IMR-90 (cell line): ENCODE results near the gene YIPF3. TPM values are rescaled to one million over a fixed set of nuclear protein-coding genes. Genes with fewer than 3 reads are reported as not detected.

ENCODE experiments used
- ATAC-seq: fragments of 200-7000 bp; cut with Tn5 transposase; 2 replicates; pipeline ENCODE4 v1.9.1; 2020; ENCODE audit warnings: low read depth, mild to moderate bottlenecking, moderate library complexity
- BruUV-seq: library from RNA; stranded (reverse); fragments of 400-500 nt; replicated peaks from 2 replicates; lab custom pipeline; 2021; lab: Mats Ljungman, UMichigan
- CTCF ChIA-PET: fragments of 300-600 bp; formaldehyde crosslinking; extraction: SDS; loops from one replicate; lab custom pipeline; 2021; ENCODE audit warnings: antibody characterized with exemption; lab: Yijun Ruan, JAX
- POLR2A ChIA-PET: fragments of 300-600 bp; sonication (Branson Sonifier 250); formaldehyde crosslinking; loops from one replicate; lab custom pipeline; 2022; ENCODE audit warnings: antibody characterized with exemption; ENCODE audit not compliant: unreplicated experiment; lab: Charles Lee
- DNase-seq: peaks from one replicate; pipeline ENCODE4 v3.0.0; 2013
- H2AFZ ChIP-seq: replicated peaks from 2 replicates; pipeline ENCODE3; 2013; ENCODE audit warnings: low read length, mild to moderate bottlenecking; ENCODE audit not compliant: poor library complexity
- H2AK5ac ChIP-seq: 2 replicates; pipeline ENCODE4 v1.6.1; 2013; ENCODE audit warnings: low read depth, low read length, inconsistent platforms
- H2AK9ac ChIP-seq: replicated peaks from 2 replicates; pipeline ENCODE3; 2013; ENCODE audit warnings: mild to moderate bottlenecking, low read depth, low read length, moderate library complexity; ENCODE audit not compliant: poor library complexity
- H2BK120ac ChIP-seq: 2 replicates; pipeline ENCODE4 v1.6.1; 2013; ENCODE audit warnings: low read depth, low read length, inconsistent platforms
- H2BK15ac ChIP-seq: 3 replicates; pipeline ENCODE4 v1.6.1; 2013; ENCODE audit warnings: low read depth, low read length, inconsistent platforms
- H2BK20ac ChIP-seq: 2 replicates; pipeline ENCODE4 v1.6.1; 2013; ENCODE audit warnings: low read depth, mild to moderate bottlenecking, inconsistent platforms, low read length, moderate library complexity
- H2BK5ac ChIP-seq: 2 replicates; pipeline ENCODE4 v1.6.1; 2013; ENCODE audit warnings: mild to moderate bottlenecking, low read depth, low read length, inconsistent platforms; ENCODE audit not compliant: poor library complexity, severe bottlenecking
- H3K14ac ChIP-seq: replicated peaks from 2 replicates; pipeline ENCODE4 v1.6.1; 2013; ENCODE audit warnings: low read depth, low read length, inconsistent platforms
- H3K18ac ChIP-seq: 2 replicates; pipeline ENCODE4 v1.6.1; 2013; ENCODE audit warnings: low read depth, low read length, control low read depth
- H3K23ac ChIP-seq: 2 replicates; pipeline ENCODE4 v1.6.1; 2013; ENCODE audit warnings: low read depth, low read length, inconsistent platforms
- H3K27ac ChIP-seq: 2 replicates; pipeline ENCODE4 v1.5.1; 2013; ENCODE audit warnings: mild to moderate bottlenecking, control low read depth, low read length; ENCODE audit not compliant: insufficient read depth
- H3K27me3 ChIP-seq: 2 replicates; pipeline ENCODE4 v1.6.1; 2013; ENCODE audit warnings: low read length; ENCODE audit not compliant: control insufficient read depth, insufficient read depth
- H3K36me3 ChIP-seq: 2 replicates; pipeline ENCODE4 v1.6.1; 2013; ENCODE audit warnings: low read length, mixed read lengths; ENCODE audit not compliant: control insufficient read depth, insufficient read depth
- H3K4ac ChIP-seq: 2 replicates; pipeline ENCODE4 v1.6.1; 2013; ENCODE audit warnings: low read depth, low read length, inconsistent platforms
- H3K4me1 ChIP-seq: 2 replicates; pipeline ENCODE4 v1.6.1; 2013; ENCODE audit warnings: low read length, mixed read lengths; ENCODE audit not compliant: control insufficient read depth, insufficient read depth
- H3K4me2 ChIP-seq: 2 replicates; pipeline ENCODE4 v1.6.1; 2013; ENCODE audit warnings: low read depth, mild to moderate bottlenecking, control low read depth, low read length, moderate library complexity
- H3K4me3 ChIP-seq: 2 replicates; pipeline ENCODE4 v1.5.1; 2013; ENCODE audit warnings: low read depth, mild to moderate bottlenecking, control low read depth, low read length, moderate library complexity; ENCODE audit not compliant: insufficient read depth
- H3K56ac ChIP-seq: 2 replicates; pipeline ENCODE4 v1.6.1; 2013; ENCODE audit warnings: low read length, inconsistent platforms; ENCODE audit not compliant: insufficient read depth; ENCODE audit errors: extremely low read depth
- H3K79me1 ChIP-seq, 2 experiments: 2 replicates each; pipeline ENCODE4 v1.6.1; 2013; ENCODE audit warnings: low read length in 2 of 2, inconsistent platforms in 1 of 2, low read depth in 1 of 2
- H3K9ac ChIP-seq: 2 replicates; pipeline ENCODE4 v1.6.1; 2013; ENCODE audit warnings: low read depth, low read length, control low read depth
- H3K9me1 ChIP-seq: 2 replicates; pipeline ENCODE4 v1.6.1; 2013; ENCODE audit warnings: low read length, inconsistent platforms; ENCODE audit not compliant: insufficient read depth
- H3K9me3 ChIP-seq: 2 replicates; pipeline ENCODE4 v1.6.1; 2013; ENCODE audit warnings: low read length; ENCODE audit not compliant: control insufficient read depth, insufficient read depth
- H4K20me1 ChIP-seq: 2 replicates; pipeline ENCODE4 v1.6.1; 2013; ENCODE audit warnings: low read length, inconsistent platforms; ENCODE audit not compliant: insufficient read depth
- H4K5ac ChIP-seq: 2 replicates; pipeline ENCODE4 v1.6.1; 2013; ENCODE audit warnings: mild to moderate bottlenecking, low read depth, low read length, control low read depth
- H4K8ac ChIP-seq, 2 experiments: 2 replicates each; pipeline ENCODE4 v1.6.1; 2013; ENCODE audit warnings: low read depth in 2 of 2, low read length in 2 of 2, control low read depth in 1 of 2, inconsistent platforms in 1 of 2
- H4K91ac ChIP-seq: 2 replicates; pipeline ENCODE4 v1.6.1; 2013; ENCODE audit warnings: low read depth, low read length, inconsistent platforms; ENCODE audit not compliant: insufficient read depth
- BHLHE40 ChIP-seq: fragments of 150-350 bp; IDR thresholded peaks from 2 replicates; pipeline ENCODE4 v1.6.1; 2016; ENCODE audit warnings: mild to moderate bottlenecking, low read depth, low read length
- CEBPB ChIP-seq: IDR thresholded peaks from 2 replicates; pipeline ENCODE4 v1.6.1; 2012; ENCODE audit warnings: low read depth, low read length, improper control_type of control experiment
- CHD1 ChIP-seq: IDR thresholded peaks from 2 replicates; pipeline ENCODE4 v1.6.1; 2012; ENCODE audit warnings: low read depth, low read length, improper control_type of control experiment
- FOS ChIP-seq: fragments of 150-350 bp; IDR thresholded peaks from 2 replicates; pipeline ENCODE4 v1.6.1; 2016; ENCODE audit warnings: low read depth, low read length
- MAFK ChIP-seq: IDR thresholded peaks from 2 replicates; pipeline ENCODE4 v1.6.1; 2012; ENCODE audit warnings: low read depth, low read length, improper control_type of control experiment
- MAZ ChIP-seq: IDR thresholded peaks from 2 replicates; pipeline ENCODE4 v1.6.1; 2012; ENCODE audit warnings: low read depth, mild to moderate bottlenecking, low read length, improper control_type of control experiment, moderate library complexity, borderline replicate concordance
- MXI1 ChIP-seq: IDR thresholded peaks from 2 replicates; pipeline ENCODE4 v1.6.1; 2012; ENCODE audit warnings: low read depth, mild to moderate bottlenecking, low read length, moderate library complexity, borderline replicate concordance
- NFE2L2 ChIP-seq: fragments of 150-350 bp; IDR thresholded peaks from 2 replicates; pipeline ENCODE4 v1.6.1; 2016; ENCODE audit warnings: low read depth, mild to moderate bottlenecking, low read length
- POLR2A ChIP-seq: IDR thresholded peaks from 2 replicates; pipeline ENCODE4 v1.6.1; 2012; ENCODE audit warnings: mild to moderate bottlenecking, low read depth, low read length
- RAD21 ChIP-seq: IDR thresholded peaks from 2 replicates; pipeline ENCODE4 v1.6.1; 2012; ENCODE audit warnings: low read length, improper control_type of control experiment
- RCOR1 ChIP-seq: IDR thresholded peaks from 2 replicates; pipeline ENCODE4 v1.6.1; 2012; ENCODE audit warnings: mild to moderate bottlenecking, low read length, improper control_type of control experiment; ENCODE audit not compliant: insufficient replicate concordance
- RFX5 ChIP-seq: IDR thresholded peaks from 2 replicates; pipeline ENCODE4 v1.8.0; 2012; ENCODE audit warnings: low read depth, mild to moderate bottlenecking, low read length, moderate library complexity
- SMC3 ChIP-seq: fragments of 150-350 bp; IDR thresholded peaks from 2 replicates; pipeline ENCODE4 v1.6.1; 2016; ENCODE audit warnings: low read depth, mild to moderate bottlenecking, antibody characterized with exemption, low read length, moderate library complexity
- WGBS, 2 experiments: methylation state at CpG; one replicate each; pipeline versions ENCODE4 v1.1.5 to v1.1.7; 2013; ENCODE audit warnings: missing lambda C conversion rate in 2 of 2; ENCODE audit not compliant: insufficient read length in 1 of 2; ENCODE audit errors: extremely low coverage in 2 of 2; 5-methylcytosine and 5-hydroxymethylcytosine counted together
- dilution Hi-C: fragments of 300-500 bp; cut with HindIII; formaldehyde crosslinking; loops from one replicate; pipeline ENCODE4 v1.14.3; 2018; ENCODE audit warnings: low sequenced_read_pairs; ENCODE audit not compliant: unreplicated experiment
- in situ Hi-C: fragments of 300-500 bp; cut with MboI; formaldehyde crosslinking; loops from 3 replicates; pipeline ENCODE4 v1.14.3; 2019; ENCODE audit warnings: low sequenced_read_pairs, inconsistent platforms, mixed read lengths
- intact Hi-C: fragments of 100-400 bp; cut with micrococcal nuclease; formaldehyde crosslinking; loops from 2 replicates; pipeline ENCODE4 v1.10.0; 2022
- polyA plus RNA-seq, 3 experiments: library from polyadenylated mRNA; depleted of rRNA; stranded (reverse); fragments of >200 nt; gene quantifications; 2 replicates each; pipeline ENCODE4 v1.2.3, GENCODE V29; 2012; ENCODE audit warnings: low replicate concordance in 1 of 3
- total RNA-seq: library from RNA; depleted of rRNA; stranded (reverse); fragments of >200 nt; gene quantifications from 2 replicates; pipeline ENCODE4 v1.2.3, GENCODE V29; 2012
- TF ChIP-seq, protein P1 (sequence below): fragments of 150-350 bp; IDR thresholded peaks from 2 replicates; pipeline ENCODE4 v1.6.1; 2016; ENCODE audit warnings: low read depth, mild to moderate bottlenecking, low read length, moderate library complexity, borderline replicate concordance
- TF ChIP-seq, protein P2 (sequence below): conservative IDR thresholded peaks from 2 replicates; pipeline ENCODE4 v1.5.1; 2012; ENCODE audit warnings: mild to moderate bottlenecking, low read depth, low read length, improper control_type of control experiment

YIPF3 gene
- total and polyA plus RNA-seq, 2 of the 4 experiments (the other 2 are of a cell fraction) = 114 to 193 TPM

DNA sequence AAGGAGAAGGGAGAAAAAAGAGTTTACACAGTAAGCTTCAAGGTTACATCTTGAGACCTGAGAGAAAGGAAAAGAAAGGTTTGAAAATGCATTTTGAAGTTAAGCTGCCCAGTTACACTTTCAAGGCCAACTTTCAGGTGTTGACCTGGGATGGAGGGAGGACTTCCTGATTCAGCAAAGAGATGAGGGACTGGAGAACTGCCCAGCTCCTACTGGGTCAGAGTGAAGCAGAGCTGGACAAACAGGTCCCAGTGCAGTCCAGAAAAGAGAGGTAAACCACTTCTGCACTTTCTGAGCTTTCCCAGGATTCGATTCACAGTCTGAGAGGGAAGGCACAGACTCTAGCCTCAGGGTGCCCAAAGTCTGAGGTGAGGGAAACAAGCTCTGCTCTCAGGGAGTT lies 45.3 kb downstream of the YIPF3 start:
- no peak overlapping the region for H2BK5ac ChIP-seq
- DNase-seq (no peak), ATAC-seq (no peak)
- no peak overlapping the region for H4K91ac ChIP-seq
- no peak overlapping the region for H3K9ac ChIP-seq
- no peaks in the 10 kb centered on the region for H3K4me1 ChIP-seq
- BruUV-seq = no TSS peak
- no peaks in the 10 kb centered on the region for H3K36me3 ChIP-seq
- H2BK120ac ChIP-seq = no peak overlapping the region
- ChIA-PET POLR2A (no interaction called here), CTCF (interaction anchor here (0.7 kb wide), 1 partner anchor 37 kb away, joined by 3 read pairs; no protein-coding TSS in a partner anchor)
- H4K5ac ChIP-seq = no peak overlapping the region
- H3K27me3 ChIP-seq = peaks cover 19% of the 10 kb centered on the region
- no peak overlapping the region for H2BK15ac ChIP-seq
- no peak overlapping the region for H2AK9ac ChIP-seq
- TF ChIP-seq RCOR1 (no peak), RAD21 (no peak), BHLHE40 (no peak), RFX5 (no peak), POLR2A (no peak), CEBPB (no peak), MAZ (no peak), MXI1 (no peak), MAFK (no peak), SMC3 (no peak), FOS (no peak), CHD1 (no peak), NFE2L2 (no peak)
- TF ChIP-seq, protein P1, sequence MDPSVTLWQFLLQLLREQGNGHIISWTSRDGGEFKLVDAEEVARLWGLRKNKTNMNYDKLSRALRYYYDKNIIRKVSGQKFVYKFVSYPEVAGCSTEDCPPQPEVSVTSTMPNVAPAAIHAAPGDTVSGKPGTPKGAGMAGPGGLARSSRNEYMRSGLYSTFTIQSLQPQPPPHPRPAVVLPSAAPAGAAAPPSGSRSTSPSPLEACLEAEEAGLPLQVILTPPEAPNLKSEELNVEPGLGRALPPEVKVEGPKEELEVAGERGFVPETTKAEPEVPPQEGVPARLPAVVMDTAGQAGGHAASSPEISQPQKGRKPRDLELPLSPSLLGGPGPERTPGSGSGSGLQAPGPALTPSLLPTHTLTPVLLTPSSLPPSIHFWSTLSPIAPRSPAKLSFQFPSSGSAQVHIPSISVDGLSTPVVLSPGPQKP = no peak
- TF ChIP-seq, protein P2, sequence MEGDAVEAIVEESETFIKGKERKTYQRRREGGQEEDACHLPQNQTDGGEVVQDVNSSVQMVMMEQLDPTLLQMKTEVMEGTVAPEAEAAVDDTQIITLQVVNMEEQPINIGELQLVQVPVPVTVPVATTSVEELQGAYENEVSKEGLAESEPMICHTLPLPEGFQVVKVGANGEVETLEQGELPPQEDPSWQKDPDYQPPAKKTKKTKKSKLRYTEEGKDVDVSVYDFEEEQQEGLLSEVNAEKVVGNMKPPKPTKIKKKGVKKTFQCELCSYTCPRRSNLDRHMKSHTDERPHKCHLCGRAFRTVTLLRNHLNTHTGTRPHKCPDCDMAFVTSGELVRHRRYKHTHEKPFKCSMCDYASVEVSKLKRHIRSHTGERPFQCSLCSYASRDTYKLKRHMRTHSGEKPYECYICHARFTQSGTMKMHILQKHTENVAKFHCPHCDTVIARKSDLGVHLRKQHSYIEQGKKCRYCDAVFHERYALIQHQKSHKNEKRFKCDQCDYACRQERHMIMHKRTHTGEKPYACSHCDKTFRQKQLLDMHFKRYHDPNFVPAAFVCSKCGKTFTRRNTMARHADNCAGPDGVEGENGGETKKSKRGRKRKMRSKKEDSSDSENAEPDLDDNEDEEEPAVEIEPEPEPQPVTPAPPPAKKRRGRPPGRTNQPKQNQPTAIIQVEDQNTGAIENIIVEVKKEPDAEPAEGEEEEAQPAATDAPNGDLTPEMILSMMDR = no peak
- 29% methylated on average over 1 of the region's 1 CpG; no CpG with 5 or more reads in 1 of the 2 experiments for WGBS, 2 experiments
- H3K23ac ChIP-seq = peak overlapping the region; percentile 73; the same call in 1 of the 2 replicates
- H3K9me3 ChIP-seq = no peaks in the 10 kb centered on the region
- H3K79me1 ChIP-seq = no peaks in the 10 kb centered on the region
- H3K27ac ChIP-seq = no peak overlapping the region
- H2AFZ ChIP-seq = peak overlapping the region; percentile 23
- dilution Hi-C loops (no loop called here), in situ Hi-C loops (no loop called here), intact Hi-C loops (no loop called here)
- no peak overlapping the region for H3K4me3 ChIP-seq
- no peak overlapping the region for H3K4ac ChIP-seq
- H4K8ac ChIP-seq = no peak overlapping the region
- no peak overlapping the region for H2BK20ac ChIP-seq
- no peaks in the 10 kb centered on the region for H3K9me1 ChIP-seq
- H3K4me2 ChIP-seq = no peak overlapping the region
- no peak overlapping the region for H3K18ac ChIP-seq
- no peak overlapping the region for H3K56ac ChIP-seq
- H3K14ac ChIP-seq = no peak overlapping the region
- no peaks in the 10 kb centered on the region for H4K20me1 ChIP-seq
- no peak overlapping the region for H2AK5ac ChIP-seq
